Activated CD4-positive, CD25-positive, alpha-beta regulatory T cell treated with anti-CD3 and anti-CD28 coated beads, Interleukin-2, amount 50 U/mL, for 72 hours (primary cell): ENCODE measurements around the gene ARHGEF16.

Source experiments
- DNase-seq: peaks from one replicate; pipeline ENCODE4 v3.0.0; 2021

The ARHGEF16 gene

GRCh38 chr1:3453891-3454810 lies at the start of gene ARHGEF16:
Gene ARHGEF16, plus strand, starts transcription at chr1:3454665. Its CDS starts 8,420 bp downstream, at chr1:3463085.
- peak; percentile 43 for DNase-seq

- DNase-seq = no peak
These were observed 49.7 kb upstream of the ARHGEF16 start for GRCh38 chr1:3404801-3405200.

- no peak for DNase-seq
These were observed 49.0 kb upstream of the ARHGEF16 start for GRCh38 chr1:3405491-3405890.

GRCh38 chr1:3405974-3406867 lies 48.2 kb upstream of the ARHGEF16 start:
- DNase-seq = no peak

GRCh38 chr1:3407021-3407420 lies 47.4 kb upstream of the ARHGEF16 start:
- no peak for DNase-seq

GRCh38 chr1:3408751-3409266 lies 45.7 kb upstream of the ARHGEF16 start:
- no peak for DNase-seq

- no peak for DNase-seq
These were observed 44.9 kb upstream of the ARHGEF16 start for GRCh38 chr1:3409366-3410141.

GRCh38 chr1:3410142-3410925 lies 44.1 kb upstream of the ARHGEF16 start:
- no peak for DNase-seq

- DNase-seq = no peak
These were observed 42.7 kb upstream of the ARHGEF16 start for GRCh38 chr1:3411806-3412205.

- no peak for DNase-seq
These were observed 42.1 kb upstream of the ARHGEF16 start for GRCh38 chr1:3412376-3412775.

GRCh38 chr1:3413975-3414710 lies 40.3 kb upstream of the ARHGEF16 start:
- no peak for DNase-seq

- no peak for DNase-seq
These were observed 39.0 kb upstream of the ARHGEF16 start for GRCh38 chr1:3415260-3416090.

- no peak for DNase-seq
These were observed 37.3 kb upstream of the ARHGEF16 start for GRCh38 chr1:3417082-3417739.

GRCh38 chr1:3417934-3418333 lies 36.5 kb upstream of the ARHGEF16 start:
- DNase-seq = no peak

- DNase-seq = no peak
These were observed 35.9 kb upstream of the ARHGEF16 start for GRCh38 chr1:3418600-3418999.

- DNase-seq = no peak
These were observed 34.9 kb upstream of the ARHGEF16 start for GRCh38 chr1:3419415-3420204.

GRCh38 chr1:3420218-3420951 lies 34.1 kb upstream of the ARHGEF16 start:
- no peak for DNase-seq

GRCh38 chr1:3422638-3423037 lies 31.8 kb upstream of the ARHGEF16 start:
- no peak for DNase-seq
